Measurements from ENCODE around the gene FOXL3.

GRCh38 chr7:258476-259190, 31.3 kb upstream of the FOXL3 start:
- TF ChIP-seq, protein P1, sequence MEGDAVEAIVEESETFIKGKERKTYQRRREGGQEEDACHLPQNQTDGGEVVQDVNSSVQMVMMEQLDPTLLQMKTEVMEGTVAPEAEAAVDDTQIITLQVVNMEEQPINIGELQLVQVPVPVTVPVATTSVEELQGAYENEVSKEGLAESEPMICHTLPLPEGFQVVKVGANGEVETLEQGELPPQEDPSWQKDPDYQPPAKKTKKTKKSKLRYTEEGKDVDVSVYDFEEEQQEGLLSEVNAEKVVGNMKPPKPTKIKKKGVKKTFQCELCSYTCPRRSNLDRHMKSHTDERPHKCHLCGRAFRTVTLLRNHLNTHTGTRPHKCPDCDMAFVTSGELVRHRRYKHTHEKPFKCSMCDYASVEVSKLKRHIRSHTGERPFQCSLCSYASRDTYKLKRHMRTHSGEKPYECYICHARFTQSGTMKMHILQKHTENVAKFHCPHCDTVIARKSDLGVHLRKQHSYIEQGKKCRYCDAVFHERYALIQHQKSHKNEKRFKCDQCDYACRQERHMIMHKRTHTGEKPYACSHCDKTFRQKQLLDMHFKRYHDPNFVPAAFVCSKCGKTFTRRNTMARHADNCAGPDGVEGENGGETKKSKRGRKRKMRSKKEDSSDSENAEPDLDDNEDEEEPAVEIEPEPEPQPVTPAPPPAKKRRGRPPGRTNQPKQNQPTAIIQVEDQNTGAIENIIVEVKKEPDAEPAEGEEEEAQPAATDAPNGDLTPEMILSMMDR (IDR thresholded peaks at IDR 0.05), result no peak
- no peak for TF ChIP-seq EZH2 (IDR thresholded peaks at IDR 0.05; ENCODE audit: borderline replicate concordance, insufficient read depth, low read depth, low read length, poor library complexity, severe bottlenecking)
